ENCODE measurements around the gene FAM114A1.

DNA sequence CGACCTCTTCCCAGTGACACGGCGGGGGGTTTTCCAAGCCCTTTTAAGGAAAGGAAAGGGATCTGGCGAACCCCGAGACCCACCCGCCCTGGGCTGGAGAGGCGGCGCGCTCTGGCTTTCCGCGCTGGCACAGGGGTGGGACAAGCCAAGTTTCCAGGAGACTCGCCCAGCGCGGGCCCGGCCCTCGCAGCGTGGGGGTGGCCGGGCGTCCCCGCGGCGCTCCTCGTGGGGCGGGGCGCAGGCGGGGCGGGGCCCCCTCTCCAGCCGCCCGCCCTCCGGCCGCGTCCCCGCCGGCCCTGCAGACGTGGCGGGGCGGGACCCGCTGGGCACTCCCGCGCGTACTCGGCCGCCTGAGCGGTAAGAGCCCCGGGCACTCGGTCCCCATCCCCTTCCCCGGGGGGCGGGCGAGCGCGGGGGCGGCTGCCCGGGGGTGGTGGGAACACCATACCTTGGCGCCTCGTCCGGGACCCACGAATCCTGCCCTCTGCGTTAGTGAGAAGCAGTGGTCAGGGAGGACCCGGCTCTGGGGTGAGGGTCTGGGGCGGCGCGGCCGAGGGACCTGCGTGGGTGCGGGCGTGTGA, at the start of gene FAM114A1:
- TF ChIP-seq, protein P1, sequence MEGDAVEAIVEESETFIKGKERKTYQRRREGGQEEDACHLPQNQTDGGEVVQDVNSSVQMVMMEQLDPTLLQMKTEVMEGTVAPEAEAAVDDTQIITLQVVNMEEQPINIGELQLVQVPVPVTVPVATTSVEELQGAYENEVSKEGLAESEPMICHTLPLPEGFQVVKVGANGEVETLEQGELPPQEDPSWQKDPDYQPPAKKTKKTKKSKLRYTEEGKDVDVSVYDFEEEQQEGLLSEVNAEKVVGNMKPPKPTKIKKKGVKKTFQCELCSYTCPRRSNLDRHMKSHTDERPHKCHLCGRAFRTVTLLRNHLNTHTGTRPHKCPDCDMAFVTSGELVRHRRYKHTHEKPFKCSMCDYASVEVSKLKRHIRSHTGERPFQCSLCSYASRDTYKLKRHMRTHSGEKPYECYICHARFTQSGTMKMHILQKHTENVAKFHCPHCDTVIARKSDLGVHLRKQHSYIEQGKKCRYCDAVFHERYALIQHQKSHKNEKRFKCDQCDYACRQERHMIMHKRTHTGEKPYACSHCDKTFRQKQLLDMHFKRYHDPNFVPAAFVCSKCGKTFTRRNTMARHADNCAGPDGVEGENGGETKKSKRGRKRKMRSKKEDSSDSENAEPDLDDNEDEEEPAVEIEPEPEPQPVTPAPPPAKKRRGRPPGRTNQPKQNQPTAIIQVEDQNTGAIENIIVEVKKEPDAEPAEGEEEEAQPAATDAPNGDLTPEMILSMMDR (IDR thresholded peaks at IDR 0.05; ENCODE audit: insufficient read depth, low read length), result no peak
- no peak for TF ChIP-seq POLR2AphosphoS5 (IDR thresholded peaks at IDR 0.05; ENCODE audit: low read depth)
- TF ChIP-seq, protein P2, sequence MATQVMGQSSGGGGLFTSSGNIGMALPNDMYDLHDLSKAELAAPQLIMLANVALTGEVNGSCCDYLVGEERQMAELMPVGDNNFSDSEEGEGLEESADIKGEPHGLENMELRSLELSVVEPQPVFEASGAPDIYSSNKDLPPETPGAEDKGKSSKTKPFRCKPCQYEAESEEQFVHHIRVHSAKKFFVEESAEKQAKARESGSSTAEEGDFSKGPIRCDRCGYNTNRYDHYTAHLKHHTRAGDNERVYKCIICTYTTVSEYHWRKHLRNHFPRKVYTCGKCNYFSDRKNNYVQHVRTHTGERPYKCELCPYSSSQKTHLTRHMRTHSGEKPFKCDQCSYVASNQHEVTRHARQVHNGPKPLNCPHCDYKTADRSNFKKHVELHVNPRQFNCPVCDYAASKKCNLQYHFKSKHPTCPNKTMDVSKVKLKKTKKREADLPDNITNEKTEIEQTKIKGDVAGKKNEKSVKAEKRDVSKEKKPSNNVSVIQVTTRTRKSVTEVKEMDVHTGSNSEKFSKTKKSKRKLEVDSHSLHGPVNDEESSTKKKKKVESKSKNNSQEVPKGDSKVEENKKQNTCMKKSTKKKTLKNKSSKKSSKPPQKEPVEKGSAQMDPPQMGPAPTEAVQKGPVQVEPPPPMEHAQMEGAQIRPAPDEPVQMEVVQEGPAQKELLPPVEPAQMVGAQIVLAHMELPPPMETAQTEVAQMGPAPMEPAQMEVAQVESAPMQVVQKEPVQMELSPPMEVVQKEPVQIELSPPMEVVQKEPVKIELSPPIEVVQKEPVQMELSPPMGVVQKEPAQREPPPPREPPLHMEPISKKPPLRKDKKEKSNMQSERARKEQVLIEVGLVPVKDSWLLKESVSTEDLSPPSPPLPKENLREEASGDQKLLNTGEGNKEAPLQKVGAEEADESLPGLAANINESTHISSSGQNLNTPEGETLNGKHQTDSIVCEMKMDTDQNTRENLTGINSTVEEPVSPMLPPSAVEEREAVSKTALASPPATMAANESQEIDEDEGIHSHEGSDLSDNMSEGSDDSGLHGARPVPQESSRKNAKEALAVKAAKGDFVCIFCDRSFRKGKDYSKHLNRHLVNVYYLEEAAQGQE (IDR thresholded peaks at IDR 0.05; ENCODE audit: insufficient replicate concordance, low read depth), result no peak
